ENCODE results near the gene C4A. TPM values are rescaled to one million over a fixed set of nuclear protein-coding genes. Genes with fewer than 3 reads are reported as not detected.

The C4A gene
- polyA plus RNA-seq, 1 donor (not counting 4 experiments of a cell fraction or from before 2014, with no cell fraction given): 1.2 TPM

DNA sequence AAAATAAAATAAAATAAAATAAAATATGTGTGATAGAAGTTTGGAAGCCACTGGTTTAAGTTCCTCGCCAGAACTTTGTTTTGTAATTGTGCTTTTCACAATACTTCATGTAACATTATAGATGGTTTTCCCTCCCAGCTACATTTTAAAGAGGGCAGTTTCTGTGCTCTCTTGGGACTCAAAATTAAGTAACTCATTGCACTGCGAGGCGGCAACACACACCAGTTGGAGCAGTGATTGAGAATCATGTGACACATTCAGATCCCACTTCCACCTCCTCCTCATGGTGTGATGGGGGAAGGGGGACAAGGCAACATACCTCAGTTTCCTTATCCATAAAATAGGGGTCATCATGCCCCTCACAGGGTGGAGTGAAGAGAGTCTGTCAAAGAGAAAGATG is 46.8 kb upstream of the C4A start:
- Histone ChIP-seq H4K20me1 (ENCODE audit: control insufficient read depth, extremely low read depth, insufficient read depth, low read length) (no peaks in the 10 kb centered on the region), H3K4me3 (ENCODE audit: control insufficient read depth in 2 of 3, extremely low read depth in 1 of 3, insufficient read depth in 2 of 3, low read depth in 1 of 3, low read length in 3 of 3) (no peak overlapping the region), H3K27me3 (ENCODE audit: control insufficient read depth, extremely low read depth, insufficient read depth, low read length) (peaks cover 11% of the 10 kb centered on the region), H3K4me2 (ENCODE audit: control insufficient read depth, extremely low read depth, insufficient read depth, low read depth, low read length) (no peak overlapping the region), H3K9ac (ENCODE audit: control insufficient read depth, extremely low read depth, insufficient read depth, low read length) (no peak overlapping the region), H3K9me3 (ENCODE audit: control insufficient read depth, low read depth, low read length) (no peaks in the 10 kb centered on the region), H3K36me3 (ENCODE audit: control insufficient read depth in 2 of 2, extremely low read depth in 1 of 2, insufficient read depth in 2 of 2, low read length in 2 of 2) (no peaks in the 10 kb centered on the region), H3K27ac (ENCODE audit: control insufficient read depth, insufficient read depth, low read length) (no peak overlapping the region), H3K9me1 (ENCODE audit: control insufficient read depth, extremely low read depth, insufficient read depth, low read length) (no peaks in the 10 kb centered on the region), H3K4me1 (ENCODE audit: control insufficient read depth, extremely low read depth, insufficient read depth, low read length) (no peaks in the 10 kb centered on the region), H3K79me2 (ENCODE audit: control insufficient read depth, insufficient read depth, low read length) (no peaks in the 10 kb centered on the region), H2AFZ (ENCODE audit: control insufficient read depth, low read length) (no peak overlapping the region)
- dilution Hi-C loops (cut with MboI; ENCODE audit: extremely low pct_ligation_motif_present, low sequenced_read_pairs): no loop called here
- TF ChIP-seq, protein P1, sequence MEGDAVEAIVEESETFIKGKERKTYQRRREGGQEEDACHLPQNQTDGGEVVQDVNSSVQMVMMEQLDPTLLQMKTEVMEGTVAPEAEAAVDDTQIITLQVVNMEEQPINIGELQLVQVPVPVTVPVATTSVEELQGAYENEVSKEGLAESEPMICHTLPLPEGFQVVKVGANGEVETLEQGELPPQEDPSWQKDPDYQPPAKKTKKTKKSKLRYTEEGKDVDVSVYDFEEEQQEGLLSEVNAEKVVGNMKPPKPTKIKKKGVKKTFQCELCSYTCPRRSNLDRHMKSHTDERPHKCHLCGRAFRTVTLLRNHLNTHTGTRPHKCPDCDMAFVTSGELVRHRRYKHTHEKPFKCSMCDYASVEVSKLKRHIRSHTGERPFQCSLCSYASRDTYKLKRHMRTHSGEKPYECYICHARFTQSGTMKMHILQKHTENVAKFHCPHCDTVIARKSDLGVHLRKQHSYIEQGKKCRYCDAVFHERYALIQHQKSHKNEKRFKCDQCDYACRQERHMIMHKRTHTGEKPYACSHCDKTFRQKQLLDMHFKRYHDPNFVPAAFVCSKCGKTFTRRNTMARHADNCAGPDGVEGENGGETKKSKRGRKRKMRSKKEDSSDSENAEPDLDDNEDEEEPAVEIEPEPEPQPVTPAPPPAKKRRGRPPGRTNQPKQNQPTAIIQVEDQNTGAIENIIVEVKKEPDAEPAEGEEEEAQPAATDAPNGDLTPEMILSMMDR (optimal IDR thresholded peaks at IDR 0.05 in 1 of 3, IDR thresholded peaks at IDR 0.05 in 1 of 3, conservative IDR thresholded peaks at IDR 0.05 in 1 of 3; ENCODE audit: extremely low read depth in 1 of 3, insufficient read depth in 2 of 3, low read length in 3 of 3): no peak
- FAIRE-seq (no peak), DNase-seq (ENCODE audit: low read depth, low spot score) (no peak)

DNA sequence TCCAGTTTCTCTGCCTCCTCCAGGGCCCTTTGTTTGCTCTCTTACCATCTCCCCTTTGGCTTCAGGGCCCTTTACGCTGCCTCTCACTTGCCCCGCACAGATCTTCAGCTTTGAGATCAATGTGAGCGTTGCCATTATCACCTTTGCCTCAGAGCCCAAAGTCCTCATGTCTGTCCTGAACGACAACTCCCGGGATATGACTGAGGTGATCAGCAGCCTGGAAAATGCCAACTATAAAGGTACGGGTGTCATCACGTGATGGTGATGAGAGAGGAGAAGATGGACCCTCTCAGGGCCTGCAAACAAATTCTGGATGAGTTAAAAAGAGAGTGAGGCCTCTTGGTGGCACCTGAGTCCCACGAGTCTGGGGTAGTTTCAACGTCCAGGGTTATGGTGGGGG is 46.0 kb upstream of the C4A start:
- Histone ChIP-seq H2AFZ (ENCODE audit: control insufficient read depth, low read length) (no peak overlapping the region), H3K9me3 (ENCODE audit: control insufficient read depth, low read depth, low read length) (no peaks in the 10 kb centered on the region), H3K9me1 (ENCODE audit: control insufficient read depth, extremely low read depth, insufficient read depth, low read length) (no peaks in the 10 kb centered on the region), H3K4me2 (ENCODE audit: control insufficient read depth, extremely low read depth, insufficient read depth, low read depth, low read length) (no peak overlapping the region), H3K4me1 (ENCODE audit: control insufficient read depth, extremely low read depth, insufficient read depth, low read length) (no peaks in the 10 kb centered on the region), H4K20me1 (ENCODE audit: control insufficient read depth, extremely low read depth, insufficient read depth, low read length) (no peaks in the 10 kb centered on the region), H3K36me3 (ENCODE audit: control insufficient read depth in 2 of 2, extremely low read depth in 1 of 2, insufficient read depth in 2 of 2, low read length in 2 of 2) (no peaks in the 10 kb centered on the region), H3K79me2 (ENCODE audit: control insufficient read depth, insufficient read depth, low read length) (no peaks in the 10 kb centered on the region), H3K9ac (ENCODE audit: control insufficient read depth, extremely low read depth, insufficient read depth, low read length) (no peak overlapping the region), H3K4me3 (ENCODE audit: control insufficient read depth in 2 of 3, extremely low read depth in 1 of 3, insufficient read depth in 2 of 3, low read depth in 1 of 3, low read length in 3 of 3) (no peak overlapping the region), H3K27ac (ENCODE audit: control insufficient read depth, insufficient read depth, low read length) (no peak overlapping the region), H3K27me3 (ENCODE audit: control insufficient read depth, extremely low read depth, insufficient read depth, low read length) (peaks cover 11% of the 10 kb centered on the region)
- TF ChIP-seq, protein P1 (optimal IDR thresholded peaks at IDR 0.05 in 1 of 3, IDR thresholded peaks at IDR 0.05 in 1 of 3, conservative IDR thresholded peaks at IDR 0.05 in 1 of 3; ENCODE audit: extremely low read depth in 1 of 3, insufficient read depth in 2 of 3, low read length in 3 of 3): no peak
- no peak for TF ChIP-seq EZH2 (IDR thresholded peaks at IDR 0.05; ENCODE audit: low read length)
- dilution Hi-C loops (cut with MboI; ENCODE audit: extremely low pct_ligation_motif_present, low sequenced_read_pairs): no loop called here
- FAIRE-seq (no peak), DNase-seq (ENCODE audit: low read depth, low spot score) (no peak)
